PC-3 (cell line): ENCODE measurements around the gene EGFL8.

ENCODE experiments used
- CTCF ChIP-seq: fragments of 300-600 bp; sonication (generic); conservative IDR thresholded peaks from 2 replicates; pipeline ENCODE4 v1.5.1; 2017; ENCODE audit warnings: antibody characterized with exemption, low read depth, mild to moderate bottlenecking, low read length
- EZH2 ChIP-seq: fragments of 300-600 bp; sonication (generic); IDR thresholded peaks from one replicate; pipeline ENCODE4 v1.6.1; 2017; ENCODE audit warnings: antibody characterized with exemption, mild to moderate bottlenecking, low read length; ENCODE audit not compliant: unreplicated experiment
- EZH2phosphoT487 ChIP-seq: fragments of 300-600 bp; sonication (generic); IDR thresholded peaks from 2 replicates; pipeline ENCODE4 v1.6.1; 2018; ENCODE audit warnings: mild to moderate bottlenecking, antibody characterized with exemption, low read length, borderline replicate concordance

DNA sequence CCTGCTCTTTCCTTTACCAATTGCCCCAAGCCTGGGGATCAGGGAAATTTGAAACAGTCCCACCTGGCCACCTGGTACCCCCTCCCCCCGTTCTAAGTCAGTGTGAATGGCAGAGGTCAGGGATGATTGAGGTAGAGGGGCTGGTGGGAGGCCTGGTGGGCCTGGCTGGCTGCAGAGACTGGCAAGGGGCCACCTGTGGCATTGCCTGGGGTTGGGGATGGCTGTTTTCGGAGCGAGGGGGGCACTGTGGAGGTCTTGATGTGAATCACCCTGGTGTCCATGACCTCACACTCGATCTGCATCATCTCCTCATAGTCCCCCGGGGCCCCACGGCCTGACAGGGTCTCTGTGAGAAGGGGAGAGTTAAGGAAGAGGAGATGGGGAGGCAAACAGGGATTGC, 48.8 kb upstream of the EGFL8 start:
- no peak for TF ChIP-seq CTCF
- no peak for TF ChIP-seq EZH2
- no peak for TF ChIP-seq EZH2phosphoT487
